Stimulated activated CD4-positive, alpha-beta T cell treated with anti-CD3 and anti-CD28 coated beads, Interleukin-1b, Interleukin-23, amount 100 ng/mL, for 1 hour (primary cell): Measurements from ENCODE around the gene PARP2.
"Not testable (repeated sequence)": the region's sequence is repeated elsewhere in the genome, so short reads cannot be mapped to it uniquely, and the experiment has no call there.

Experiments
- DNase-seq, 2 donors: peaks; one replicate each; pipeline ENCODE4 v3.0.0-alpha.2; 2020; ENCODE audit warnings: low read depth in 2 of 2

Gene PARP2

GRCh38 chr14:20343092-20343861, at the start of gene PARP2:
Gene PARP2, plus strand, starts transcription at chr14:20343635. Its CDS starts 7 bp downstream, at chr14:20343642.
- peak; percentile 69 to 73 for DNase-seq

- no peak for DNase-seq
These were observed 48.8 kb upstream of the PARP2 start for GRCh38 chr14:20294636-20295035.

- DNase-seq: no peak
These were observed 48.4 kb upstream of the PARP2 start for GRCh38 chr14:20295067-20295466.

GRCh38 chr14:20302042-20302755, 41.2 kb upstream of the PARP2 start:
- no peak for DNase-seq

- DNase-seq: peak; percentile 69 to 89
These were observed 38.0 kb upstream of the PARP2 start, which contains the start of gene TTC5 for GRCh38 chr14:20305265-20306078. Gene TTC5, minus strand, starts transcription at chr14:20305951. Its CDS starts 14 bp downstream, at chr14:20305937.

- DNase-seq: no peak
These were observed 37.4 kb upstream of the PARP2 start for GRCh38 chr14:20306079-20306423.

GRCh38 chr14:20314026-20314425, 29.4 kb upstream of the PARP2 start:
- no peak for DNase-seq

GRCh38 chr14:20317720-20318119, 25.7 kb upstream of the PARP2 start:
- no peak for DNase-seq

GRCh38 chr14:20327005-20327869, 16.2 kb upstream of the PARP2 start:
- no peak for DNase-seq

- DNase-seq: no peak
These were observed 14.7 kb upstream of the PARP2 start for GRCh38 chr14:20328705-20329104.

GRCh38 chr14:20329355-20329754, 14.1 kb upstream of the PARP2 start:
- DNase-seq: no peak

- DNase-seq: no peak
These were observed 12.3 kb upstream of the PARP2 start for GRCh38 chr14:20331053-20331613.

- DNase-seq: no peak
These were observed 11.0 kb upstream of the PARP2 start for GRCh38 chr14:20332431-20332787.

GRCh38 chr14:20332788-20333493, 10.5 kb upstream of the PARP2 start, which contains the start of gene CCNB1IP1:
Gene CCNB1IP1, minus strand, starts transcription at chr14:20333279. Its CDS starts 16,756 bp downstream, at chr14:20316523.
- no peak for DNase-seq

- DNase-seq: no peak
These were observed 10.0 kb upstream of the PARP2 start for GRCh38 chr14:20333494-20333841.

- no peak for DNase-seq
These were observed 9.4 kb upstream of the PARP2 start for GRCh38 chr14:20334017-20334416.

GRCh38 chr14:20341032-20341431, 2.4 kb upstream of the PARP2 start:
- DNase-seq: not testable (repeated sequence)

GRCh38 chr14:20341646-20342045, 1.8 kb upstream of the PARP2 start:
- DNase-seq: no peak

- DNase-seq: no peak
These were observed 406 bp downstream of the PARP2 start for GRCh38 chr14:20343862-20344220.

- no peak for DNase-seq
These were observed 1.9 kb downstream of the PARP2 start for GRCh38 chr14:20345366-20345765.

GRCh38 chr14:20346713-20347112, 3.3 kb downstream of the PARP2 start:
- no peak for DNase-seq
